Osteoblast (primary cell): Measurements from ENCODE around the gene CELA1. TPM values are rescaled to one million over a fixed set of nuclear protein-coding genes. Genes with fewer than 3 reads are reported as not detected.

Source experiments
- DNase-seq: peaks from one replicate; pipeline ENCODE4 v3.0.0; 2011; ENCODE audit warnings: low spot score, mixed read lengths; ENCODE audit not compliant: insufficient read length; ENCODE audit errors: missing footprints
- H2AFZ ChIP-seq: 2 replicates; pipeline ENCODE4 v1.6.0; 2011; ENCODE audit warnings: mild to moderate bottlenecking, low read length
- H3K27ac ChIP-seq: 2 replicates; pipeline ENCODE4 v1.5.1; 2011; ENCODE audit warnings: mild to moderate bottlenecking, low read depth, low read length, moderate library complexity
- H3K27me3 ChIP-seq: 2 replicates; pipeline ENCODE4 v1.6.0; 2012; ENCODE audit warnings: mild to moderate bottlenecking, control low read depth, inconsistent platforms, low read length, moderate library complexity; ENCODE audit not compliant: insufficient read depth
- H3K36me3 ChIP-seq: 2 replicates; pipeline ENCODE4 v1.5.1; 2011; ENCODE audit warnings: mild to moderate bottlenecking, low read length, control low read depth, moderate library complexity; ENCODE audit not compliant: insufficient read depth
- H3K4me1 ChIP-seq: 2 replicates; pipeline ENCODE4 v1.5.1; 2011; ENCODE audit warnings: mild to moderate bottlenecking, low read length, control low read depth, moderate library complexity; ENCODE audit not compliant: insufficient read depth
- H3K4me2 ChIP-seq: 2 replicates; pipeline ENCODE4 v1.6.0; 2011; ENCODE audit warnings: mild to moderate bottlenecking, low read length; ENCODE audit not compliant: insufficient read depth
- H3K4me3 ChIP-seq: fragments of 200-600 bp; sonication (generic); 3 replicates; pipeline ENCODE4 v1.5.1; 2012; ENCODE audit warnings: mild to moderate bottlenecking, low read length, inconsistent platforms; ENCODE audit not compliant: insufficient read depth
- H3K79me2 ChIP-seq: 2 replicates; pipeline ENCODE4 v1.6.0; 2012; ENCODE audit warnings: mild to moderate bottlenecking, low read length, control low read depth, inconsistent platforms; ENCODE audit not compliant: insufficient read depth
- H3K9me3 ChIP-seq: 2 replicates; pipeline ENCODE4 v1.5.1; 2011; ENCODE audit warnings: low read depth, low read length, control low read depth
- H4K20me1 ChIP-seq: 2 replicates; pipeline ENCODE4 v1.6.0; 2012; ENCODE audit warnings: mild to moderate bottlenecking, low read length, control low read depth; ENCODE audit not compliant: insufficient read depth
- total RNA-seq: library from RNA; depleted of rRNA; stranded (reverse); fragments of >200 nt; gene quantifications from 2 replicates; pipeline ENCODE4 v1.2.3, GENCODE V29; 2012
- TF ChIP-seq, protein P1 (sequence below): IDR thresholded peaks from 2 replicates; pipeline ENCODE4 v1.5.1; 2011; ENCODE audit warnings: mild to moderate bottlenecking, low read depth, low read length, moderate library complexity; ENCODE audit errors: extremely low read depth

Gene CELA1
- total RNA-seq, 1 donor: not detected

DNA sequence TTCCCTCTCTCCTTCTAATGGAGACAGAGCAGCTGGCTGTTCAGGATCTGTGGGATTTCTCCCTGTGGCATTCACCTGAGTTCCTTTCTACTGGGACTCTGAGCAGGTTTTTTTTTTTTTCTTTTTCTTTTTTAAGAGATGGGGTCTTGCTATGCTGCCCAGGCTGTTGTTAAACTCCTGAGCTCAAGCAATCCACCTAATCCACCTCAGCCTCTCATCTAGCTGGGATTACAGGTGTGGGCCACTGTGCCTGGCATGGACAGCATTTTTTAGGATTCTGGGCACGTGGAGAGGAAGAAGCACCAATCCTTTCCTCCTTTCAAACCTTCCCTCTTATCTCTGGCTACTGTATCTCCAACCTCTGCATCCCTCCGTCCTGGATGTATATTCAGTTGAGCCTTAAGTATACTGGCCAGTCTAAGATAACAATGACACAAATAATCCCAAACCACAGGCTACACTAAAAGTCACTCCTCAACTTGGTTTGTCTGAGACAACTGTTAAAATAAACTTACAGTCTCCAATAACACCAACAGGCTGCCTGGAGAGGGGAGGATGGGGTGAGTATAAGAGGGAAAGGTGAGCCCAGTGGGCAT lies 16.4 kb upstream of the CELA1 start:
- H3K4me2 ChIP-seq: no peak overlapping the region
- H3K4me3 ChIP-seq: no peak overlapping the region
- no peaks in the 10 kb centered on the region for H3K36me3 ChIP-seq
- no peak overlapping the region for H3K27ac ChIP-seq
- H3K79me2 ChIP-seq: no peaks in the 10 kb centered on the region
- no peaks in the 10 kb centered on the region for H3K4me1 ChIP-seq
- no peaks in the 10 kb centered on the region for H3K9me3 ChIP-seq
- TF ChIP-seq, protein P1, sequence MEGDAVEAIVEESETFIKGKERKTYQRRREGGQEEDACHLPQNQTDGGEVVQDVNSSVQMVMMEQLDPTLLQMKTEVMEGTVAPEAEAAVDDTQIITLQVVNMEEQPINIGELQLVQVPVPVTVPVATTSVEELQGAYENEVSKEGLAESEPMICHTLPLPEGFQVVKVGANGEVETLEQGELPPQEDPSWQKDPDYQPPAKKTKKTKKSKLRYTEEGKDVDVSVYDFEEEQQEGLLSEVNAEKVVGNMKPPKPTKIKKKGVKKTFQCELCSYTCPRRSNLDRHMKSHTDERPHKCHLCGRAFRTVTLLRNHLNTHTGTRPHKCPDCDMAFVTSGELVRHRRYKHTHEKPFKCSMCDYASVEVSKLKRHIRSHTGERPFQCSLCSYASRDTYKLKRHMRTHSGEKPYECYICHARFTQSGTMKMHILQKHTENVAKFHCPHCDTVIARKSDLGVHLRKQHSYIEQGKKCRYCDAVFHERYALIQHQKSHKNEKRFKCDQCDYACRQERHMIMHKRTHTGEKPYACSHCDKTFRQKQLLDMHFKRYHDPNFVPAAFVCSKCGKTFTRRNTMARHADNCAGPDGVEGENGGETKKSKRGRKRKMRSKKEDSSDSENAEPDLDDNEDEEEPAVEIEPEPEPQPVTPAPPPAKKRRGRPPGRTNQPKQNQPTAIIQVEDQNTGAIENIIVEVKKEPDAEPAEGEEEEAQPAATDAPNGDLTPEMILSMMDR: no peak
- H3K27me3 ChIP-seq: no peaks in the 10 kb centered on the region
- no peak for DNase-seq
- no peaks in the 10 kb centered on the region for H4K20me1 ChIP-seq
- H2AFZ ChIP-seq: no peak overlapping the region

DNA sequence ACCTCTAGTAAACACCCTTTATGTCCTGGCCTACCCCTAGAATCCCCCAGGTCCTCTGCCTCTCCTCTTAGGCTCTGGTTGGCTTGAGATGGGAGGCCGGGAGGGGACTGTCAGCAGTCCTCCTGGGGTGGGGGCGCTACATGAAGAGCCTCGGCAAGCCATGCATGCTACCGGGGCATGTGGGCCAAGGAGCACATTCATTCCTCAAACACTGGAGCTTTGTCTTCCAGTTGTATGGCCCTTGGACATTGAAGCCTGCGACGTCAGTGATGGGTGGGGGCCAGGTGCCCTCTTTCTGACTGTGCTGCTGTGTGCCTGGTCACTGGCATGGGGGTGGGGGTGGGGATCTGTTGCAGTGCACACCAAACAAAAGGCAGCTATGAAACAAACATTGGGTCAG lies 15.8 kb upstream of the CELA1 start:
- Histone ChIP-seq H3K4me2 (no peak overlapping the region), H4K20me1 (no peaks in the 10 kb centered on the region), H3K79me2 (no peaks in the 10 kb centered on the region), H2AFZ (no peak overlapping the region), H3K27me3 (no peaks in the 10 kb centered on the region), H3K4me1 (no peaks in the 10 kb centered on the region), H3K4me3 (no peak overlapping the region), H3K27ac (no peak overlapping the region), H3K9me3 (no peaks in the 10 kb centered on the region), H3K36me3 (no peaks in the 10 kb centered on the region)
- DNase-seq: no peak
- TF ChIP-seq, protein P1: no peak

DNA sequence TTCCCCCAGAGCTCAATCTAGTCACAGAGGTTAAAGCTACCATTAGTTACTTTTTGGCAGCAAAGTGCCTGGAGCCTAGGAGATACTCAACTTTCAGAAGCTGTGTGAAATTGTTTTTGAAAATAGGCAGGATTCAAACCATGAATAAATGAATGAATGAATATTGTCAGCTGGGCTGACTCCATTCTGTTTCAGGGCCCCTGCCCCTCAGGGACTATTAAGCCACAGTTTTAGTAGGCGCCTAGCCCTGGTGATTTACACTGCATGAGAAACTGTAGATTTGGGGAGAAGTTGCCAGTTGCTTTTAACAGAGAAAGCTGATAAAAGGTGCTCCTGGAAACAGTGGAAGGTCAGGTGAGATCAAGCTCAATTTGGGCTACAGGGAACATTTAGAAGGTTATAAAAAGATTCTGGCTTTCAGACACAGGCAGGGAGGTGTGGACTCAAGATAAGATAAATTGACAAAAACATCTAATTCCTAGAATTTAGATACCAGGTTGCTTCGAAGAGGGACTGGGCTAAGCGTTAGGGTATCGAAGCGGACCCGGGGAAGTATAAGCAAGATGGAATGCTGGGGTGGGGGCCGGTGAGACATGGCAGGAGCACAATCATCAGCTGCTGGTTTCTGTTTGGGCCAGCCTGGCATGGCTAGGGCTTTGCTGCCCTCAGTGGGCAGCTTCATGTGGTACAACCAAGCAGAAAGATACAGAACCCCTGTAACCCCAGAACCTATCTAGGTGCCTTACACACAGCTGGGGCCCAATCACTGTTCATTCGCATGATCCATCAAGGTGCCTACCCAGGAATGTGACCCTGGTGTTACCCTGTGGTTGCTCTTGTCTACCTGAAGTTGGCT lies 14.9 kb upstream of the CELA1 start:
- Histone ChIP-seq H3K79me2 (no peaks in the 10 kb centered on the region), H4K20me1 (no peaks in the 10 kb centered on the region)

DNA sequence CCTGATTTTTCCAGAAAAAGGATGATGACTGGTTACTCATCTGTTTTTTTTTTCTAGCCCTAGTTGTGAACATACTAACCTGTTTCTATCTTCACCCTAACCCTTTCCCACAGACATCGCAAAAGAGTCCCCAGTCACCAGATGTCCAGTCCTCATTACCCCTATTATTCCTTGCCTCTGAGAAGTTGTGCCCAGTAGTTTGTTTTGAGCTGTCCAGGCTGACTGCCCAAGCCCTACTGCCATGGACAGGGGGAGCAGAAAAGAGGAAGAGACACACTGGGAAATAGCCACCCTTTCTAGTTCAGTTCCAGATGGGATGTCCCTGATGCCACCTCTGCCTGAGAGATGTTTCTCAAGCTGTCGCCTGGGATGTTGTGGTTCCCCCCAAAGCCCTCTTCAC lies 13.8 kb upstream of the CELA1 start:
- Histone ChIP-seq H3K9me3 (no peaks in the 10 kb centered on the region), H4K20me1 (no peaks in the 10 kb centered on the region), H3K36me3 (no peaks in the 10 kb centered on the region), H3K4me1 (no peaks in the 10 kb centered on the region), H3K27ac (no peak overlapping the region), H3K79me2 (no peaks in the 10 kb centered on the region), H3K4me2 (no peak overlapping the region), H3K27me3 (no peaks in the 10 kb centered on the region), H2AFZ (no peak overlapping the region), H3K4me3 (no peak overlapping the region)
- TF ChIP-seq, protein P1: no peak
- peak; percentile 65 for DNase-seq

More for the DNA sequence above, 14.9 kb upstream of the CELA1 start:
- Histone ChIP-seq H3K27me3 (no peaks in the 10 kb centered on the region), H2AFZ (no peak overlapping the region), H3K9me3 (no peaks in the 10 kb centered on the region), H3K4me1 (no peaks in the 10 kb centered on the region), H3K4me2 (no peak overlapping the region), H3K4me3 (no peak overlapping the region), H3K27ac (no peak overlapping the region), H3K36me3 (no peaks in the 10 kb centered on the region)
- TF ChIP-seq, protein P1: peak; percentile 12
- DNase-seq: no peak
